HepG2 (cell line): ENCODE data around the gene ELOVL5. TPM values are rescaled to one million over a fixed set of nuclear protein-coding genes. Genes with fewer than 3 reads are reported as not detected.

ENCODE experiments used
- ARID5B ChIP-seq: IDR thresholded peaks from 2 replicates; pipeline ENCODE4 v1.4.0; 2020; ENCODE audit warnings: mild to moderate bottlenecking, missing genetic modification reagents
- FOXA3 ChIP-seq: IDR thresholded peaks from 2 replicates; pipeline ENCODE4 v1.6.1; 2016; ENCODE audit warnings: missing genetic modification reagents, missing compliant biosample characterization
- FOXJ3 ChIP-seq: sonication (generic); formaldehyde crosslinking; IDR thresholded peaks from 2 replicates; pipeline ENCODE4 v1.4.0; 2020; ENCODE audit warnings: missing genetic modification reagents, mild to moderate bottlenecking, borderline replicate concordance
- GATA4 ChIP-seq: sonication (generic); IDR thresholded peaks from 2 replicates; pipeline ENCODE4 v1.6.1; 2016; ENCODE audit warnings: antibody characterized with exemption, low read depth, borderline replicate concordance
- GFI1 ChIP-seq: sonication (generic); formaldehyde crosslinking; IDR thresholded peaks from 2 replicates; pipeline ENCODE4 v1.5.0; 2020; ENCODE audit warnings: missing genetic modification reagents, mild to moderate bottlenecking, borderline replicate concordance
- HHEX ChIP-seq: IDR thresholded peaks from 2 replicates; pipeline ENCODE4 v1.6.1; 2016; ENCODE audit warnings: control low read depth
- HOXA5 ChIP-seq: sonication (generic); formaldehyde crosslinking; IDR thresholded peaks from 2 replicates; pipeline ENCODE4 v1.4.0; 2020; ENCODE audit warnings: missing genetic modification reagents
- MAFG ChIP-seq: sonication (generic); formaldehyde crosslinking; IDR thresholded peaks from 2 replicates; pipeline ENCODE4 v1.5.1; 2020; ENCODE audit warnings: mild to moderate bottlenecking, missing genetic modification reagents
- NCOA2 ChIP-seq: sonication (generic); formaldehyde crosslinking; IDR thresholded peaks from 2 replicates; pipeline ENCODE4 v1.8.0; 2022; ENCODE audit warnings: inconsistent platforms
- NR2F2 ChIP-seq: IDR thresholded peaks from 2 replicates; pipeline ENCODE4 v1.6.1; 2012; ENCODE audit warnings: low read depth, inconsistent platforms, borderline replicate concordance
- NR2F6 ChIP-seq, 2 experiments: IDR thresholded peaks; 2 replicates each; pipeline ENCODE4 v1.6.1; 2016; ENCODE audit warnings: antibody characterized with exemption in 1 of 2, mild to moderate bottlenecking in 1 of 2
- RARA ChIP-seq: IDR thresholded peaks from 2 replicates; pipeline ENCODE4 v1.6.1; 2016; ENCODE audit warnings: missing genetic modification reagents, missing compliant biosample characterization
- RARG ChIP-seq: sonication (generic); formaldehyde crosslinking; IDR thresholded peaks from 2 replicates; pipeline ENCODE4 v1.4.0; 2020; ENCODE audit warnings: low read depth, mild to moderate bottlenecking, missing genetic modification reagents
- RERE ChIP-seq: IDR thresholded peaks from 2 replicates; pipeline ENCODE4 v1.6.1; 2016; ENCODE audit warnings: low read depth, missing genetic modification reagents, missing compliant biosample characterization
- SIX4 ChIP-seq: sonication (generic); formaldehyde crosslinking; IDR thresholded peaks from 2 replicates; pipeline ENCODE4 v1.4.0; 2020; ENCODE audit warnings: missing genetic modification reagents
- SMARCC2 ChIP-seq: fragments of 450-650 bp; IDR thresholded peaks from 2 replicates; pipeline ENCODE4 v1.6.1; 2017; ENCODE audit warnings: antibody characterized with exemption, mild to moderate bottlenecking
- SOX6 ChIP-seq, 2 experiments: fragments of 450-650 bp in 1 of 2; sonication (generic) in 1 of 2; formaldehyde crosslinking in 1 of 2; IDR thresholded peaks; 2 replicates each; pipeline versions ENCODE4 v1.4.0 to v1.6.1; 2017 to 2020; ENCODE audit warnings: antibody characterized with exemption in 1 of 2, mild to moderate bottlenecking in 1 of 2, missing genetic modification reagents in 1 of 2
- SP5 ChIP-seq: IDR thresholded peaks from 2 replicates; pipeline ENCODE4 v1.6.1; 2016; ENCODE audit warnings: low read depth, borderline replicate concordance
- U2AF1 ChIP-seq: fragments of 200-400 bp; formaldehyde crosslinking; optimal IDR thresholded peaks from 2 replicates; pipeline ENCODE3; 2017; ENCODE audit warnings: mild to moderate bottlenecking, low read depth, low read length
- ZNF446 ChIP-seq: sonication (generic); formaldehyde crosslinking; IDR thresholded peaks from 2 replicates; pipeline ENCODE4 v1.5.0; 2020; ENCODE audit warnings: mild to moderate bottlenecking, missing genetic modification reagents
- ZNF569 ChIP-seq: sonication (generic); formaldehyde crosslinking; IDR thresholded peaks from 2 replicates; pipeline ENCODE4 v1.5.0; 2020; ENCODE audit warnings: mild to moderate bottlenecking, missing genetic modification reagents, moderate library complexity, borderline replicate concordance
- polyA plus RNA-seq, 8 experiments: library from polyadenylated mRNA; depleted of rRNA in 3 of 8; stranded (reverse) in 7 of 8; unstranded in 1 of 8; fragments of >200 nt; fragmentation: Illumina TruSeq in 4 of 8; extraction: Trizol in 4 of 8; gene quantifications; 2 replicates each; pipeline versions ENCODE4 v1.2.1 to v1.2.3, GENCODE V29; 2011 to 2016; ENCODE audit warnings: low read depth in 4 of 8, missing spikeins in 1 of 8, mixed read lengths in 1 of 8; ENCODE audit not compliant: insufficient read depth in 1 of 8
- total RNA-seq, 5 experiments: library from RNA; depleted of rRNA; stranded (reverse); fragments of >200 nt; fragmentation: Illumina TruSeq; extraction: Trizol; gene quantifications; 2 replicates each; pipeline ENCODE4 v1.2.3, GENCODE V29; 2016; ENCODE audit warnings: low read depth in 1 of 5

The ELOVL5 gene
- total and polyA plus RNA-seq, 2 of the 13 experiments (the other 11 are each of a cell fraction or from before 2014, with no cell fraction given): 50.1 to 72.4 TPM

- TF ChIP-seq NR2F2: peak; percentile 90
- no peak for TF ChIP-seq SOX6 (IDR thresholded peaks at IDR 0.05)
- peak; percentile 17; the same call in 1 of the 2 replicates for TF ChIP-seq SOX6 (CRISPR knock-in tag; IDR thresholded peaks at IDR 0.05)
- TF ChIP-seq ZNF569: no peak
- peak; percentile 39 for TF ChIP-seq RARA (CRISPR knock-in tag)
- TF ChIP-seq HOXA5: no peak
- peak; percentile 64 for TF ChIP-seq FOXA3
- TF ChIP-seq FOXJ3: peak; percentile 45; the same call in 1 of the 2 replicates
- TF ChIP-seq SMARCC2: no peak
- TF ChIP-seq SIX4 (CRISPR knock-in tag): no peak
- no peak for TF ChIP-seq SP5 (CRISPR knock-in tag)
- no peak for TF ChIP-seq MAFG
- peak; percentile 73 for TF ChIP-seq HHEX (CRISPR knock-in tag)
- 0 out of 2 replicates have a peak, but pooled peaks have one; percentile 48 for TF ChIP-seq GFI1 (CRISPR knock-in tag)
- peak; percentile 93 for TF ChIP-seq NR2F6 (IDR thresholded peaks at IDR 0.05)
- TF ChIP-seq NR2F6 (CRISPR knock-in tag; IDR thresholded peaks at IDR 0.05): peak; percentile 73; the same call in 1 of the 2 replicates
- TF ChIP-seq ZNF446 (CRISPR knock-in tag): no peak
- peak; percentile 49 for TF ChIP-seq ARID5B (CRISPR knock-in tag)
- peak; percentile 92 for TF ChIP-seq RERE
- TF ChIP-seq GATA4: peak; percentile 90
- TF ChIP-seq U2AF1: no peak
- no peak for TF ChIP-seq RARG
- TF ChIP-seq NCOA2 (CRISPR knock-in tag): peak; percentile 66
Measured at GRCh38 chr6:53357576-53358360, 9.0 kb upstream of the ELOVL5 start (continued).
